Keratinocyte (primary cell): Measurements from ENCODE around the gene CMTR2.

ENCODE experiments used
- CTCF ChIP-seq, 3 experiments: IDR thresholded peaks in 1 of 3; conservative IDR thresholded peaks in 1 of 3; optimal IDR thresholded peaks in 1 of 3; 2 replicates in 2 of 3; 3 replicates in 1 of 3; pipeline versions ENCODE3 to v1.5.1; 2011; ENCODE audit warnings: low read length in 3 of 3, mild to moderate bottlenecking in 3 of 3, moderate library complexity in 2 of 3, control low read depth in 1 of 3, inconsistent platforms in 1 of 3; ENCODE audit not compliant: insufficient read depth in 2 of 3; ENCODE audit errors: extremely low read depth in 1 of 3
- EZH2 ChIP-seq: IDR thresholded peaks from one replicate; pipeline ENCODE4 v1.6.1; 2012; ENCODE audit warnings: inconsistent platforms, mild to moderate bottlenecking, low read length, moderate library complexity

GRCh38 chr16:71246309-71246708, 42.9 kb downstream of the CMTR2 start:
- no peak for TF ChIP-seq CTCF (optimal IDR thresholded peaks at IDR 0.05 in 1 of 3, IDR thresholded peaks at IDR 0.05 in 1 of 3, conservative IDR thresholded peaks at IDR 0.05 in 1 of 3; ENCODE audit: extremely low read depth in 1 of 3, insufficient read depth in 2 of 3, low read length in 3 of 3)
- no peak for TF ChIP-seq EZH2
